GM18870 (cell line): ENCODE measurements around the gene ADGRA3.
A peak's percentile ranks its signal among the peaks of the same experiment; 100 is the strongest.

Source experiments
- ATAC-seq: cut with Tn5 transposase; IDR thresholded peaks from one replicate; pipeline ENCODE4 v1.9.1; 2021; ENCODE audit warnings: moderate library complexity; ENCODE audit not compliant: unreplicated experiment

ADGRA3 gene

GRCh38 chr4:22510750-22511149, 5.1 kb downstream of the ADGRA3 start:
- no peak for ATAC-seq

- no peak for ATAC-seq
Measured at GRCh38 chr4:22508376-22508775, 7.5 kb downstream of the ADGRA3 start.

GRCh38 chr4:22504922-22505321, 10.9 kb downstream of the ADGRA3 start:
- ATAC-seq: no peak

- ATAC-seq: no peak
Measured at GRCh38 chr4:22504447-22504846, 11.4 kb downstream of the ADGRA3 start.

- no peak for ATAC-seq
Measured at GRCh38 chr4:22502895-22503814, 12.7 kb downstream of the ADGRA3 start.

- no peak for ATAC-seq
Measured at GRCh38 chr4:22501715-22502095, 14.2 kb downstream of the ADGRA3 start.

GRCh38 chr4:22500831-22501714, 14.8 kb downstream of the ADGRA3 start:
- ATAC-seq: peak; percentile 80

- ATAC-seq: no peak
Measured at GRCh38 chr4:22500128-22500611, 15.7 kb downstream of the ADGRA3 start.

- no peak for ATAC-seq
Measured at GRCh38 chr4:22498866-22499265, 17.0 kb downstream of the ADGRA3 start.

GRCh38 chr4:22496165-22496813, 19.6 kb downstream of the ADGRA3 start:
- ATAC-seq: no peak

GRCh38 chr4:22493523-22493922, 22.3 kb downstream of the ADGRA3 start:
- ATAC-seq: no peak

GRCh38 chr4:22492987-22493386, 22.9 kb downstream of the ADGRA3 start:
- no peak for ATAC-seq

GRCh38 chr4:22491939-22492338, 23.9 kb downstream of the ADGRA3 start:
- no peak for ATAC-seq

GRCh38 chr4:22490718-22491315, 25.0 kb downstream of the ADGRA3 start:
- no peak for ATAC-seq

- ATAC-seq: no peak
Measured at GRCh38 chr4:22488106-22488505, 27.8 kb downstream of the ADGRA3 start.

GRCh38 chr4:22487328-22487727, 28.5 kb downstream of the ADGRA3 start:
- ATAC-seq: no peak

GRCh38 chr4:22486276-22486675, 29.6 kb downstream of the ADGRA3 start:
- no peak for ATAC-seq

GRCh38 chr4:22485737-22486136, 30.1 kb downstream of the ADGRA3 start:
- ATAC-seq: no peak

GRCh38 chr4:22483551-22483981, 32.3 kb downstream of the ADGRA3 start:
- peak; percentile 79 for ATAC-seq

GRCh38 chr4:22482250-22483127, 33.4 kb downstream of the ADGRA3 start:
- ATAC-seq: no peak
